Panc1 (cell line): Measurements from ENCODE around the gene SLC12A5. TPM values are rescaled to one million over a fixed set of nuclear protein-coding genes. Genes with fewer than 3 reads are reported as not detected.

ENCODE experiments used
- ATAC-seq: fragments of 200-7000 bp; cut with Tn5 transposase; 2 replicates; pipeline ENCODE4 v1.9.1; 2020; ENCODE audit warnings: mild to moderate bottlenecking, moderate library complexity
- BruUV-seq: library from RNA; stranded (reverse); fragments of 400-500 nt; replicated peaks from 2 replicates; lab custom pipeline; 2021; lab: Mats Ljungman, UMichigan
- CTCF ChIA-PET: fragments of 300-600 bp; sonication (Branson Sonifier 250); formaldehyde crosslinking; loops from one replicate; lab custom pipeline; 2022; ENCODE audit warnings: antibody characterized with exemption; lab: Charles Lee
- POLR2A ChIA-PET: fragments of 300-600 bp; sonication (Branson Sonifier 250); formaldehyde crosslinking; loops from one replicate; lab custom pipeline; 2022; ENCODE audit warnings: antibody characterized with exemption; lab: Charles Lee
- DNase-seq: peaks from one replicate; pipeline ENCODE4 v3.0.0-alpha.2; 2010; ENCODE audit warnings: low read depth, low spot score
- H3K27ac ChIP-seq: 2 replicates; pipeline ENCODE4 v1.5.1; 2011; ENCODE audit warnings: mild to moderate bottlenecking, low read length, inconsistent platforms
- H3K27me3 ChIP-seq: fragments of 200-500 bp; sonication (Bioruptor generic); 2 replicates; pipeline ENCODE4 v1.6.0; 2014; ENCODE audit warnings: low read length, inconsistent platforms; ENCODE audit not compliant: control insufficient read depth, insufficient read depth
- H3K36me3 ChIP-seq: fragments of 200-500 bp; sonication (Bioruptor generic); 2 replicates; pipeline ENCODE4 v1.5.1; 2014; ENCODE audit warnings: inconsistent platforms, mild to moderate bottlenecking, low read length, moderate library complexity; ENCODE audit not compliant: control insufficient read depth, insufficient read depth
- H3K4me1 ChIP-seq: 2 replicates; pipeline ENCODE4 v1.5.1; 2011; ENCODE audit warnings: inconsistent platforms, mild to moderate bottlenecking, low read length, moderate library complexity; ENCODE audit not compliant: control insufficient read depth, insufficient read depth
- H3K4me3 ChIP-seq, 2 experiments: 2 replicates each; pipeline ENCODE4 v1.5.1; 2011 to 2012; ENCODE audit warnings: low read depth in 2 of 2, low read length in 2 of 2, mild to moderate bottlenecking in 2 of 2, inconsistent platforms in 1 of 2, moderate library complexity in 1 of 2
- H3K9me3 ChIP-seq: fragments of 200-500 bp; sonication (Bioruptor generic); 2 replicates; pipeline ENCODE4 v1.5.1; 2014; ENCODE audit warnings: low read depth, mild to moderate bottlenecking, inconsistent platforms, low read length, moderate library complexity; ENCODE audit not compliant: control insufficient read depth, insufficient read depth
- CTCF ChIP-seq: fragments of 450-650 bp; IDR thresholded peaks from 2 replicates; pipeline ENCODE4 v1.5.1; 2017; ENCODE audit warnings: mild to moderate bottlenecking
- POLR2AphosphoS5 ChIP-seq: IDR thresholded peaks from 2 replicates; pipeline ENCODE4 v1.6.1; 2012; ENCODE audit warnings: mild to moderate bottlenecking, low read depth, low read length, moderate library complexity
- REST ChIP-seq, 2 experiments: IDR thresholded peaks; 2 replicates each; pipeline ENCODE4 v1.6.1; 2011 to 2012; ENCODE audit warnings: low read depth in 2 of 2, control low read depth in 1 of 2, low read length in 1 of 2, mild to moderate bottlenecking in 1 of 2, moderate library complexity in 1 of 2; ENCODE audit not compliant: insufficient read depth in 1 of 2
- SIN3A ChIP-seq: IDR thresholded peaks from 2 replicates; pipeline ENCODE4 v1.6.1; 2012; ENCODE audit warnings: low read depth, mild to moderate bottlenecking, low read length, moderate library complexity, borderline replicate concordance; ENCODE audit not compliant: insufficient read depth
- TCF7L2 ChIP-seq: IDR thresholded peaks from 2 replicates; pipeline ENCODE4 v1.6.1; 2011; ENCODE audit warnings: mild to moderate bottlenecking, low read depth, low read length, inconsistent platforms
- in situ Hi-C: cut with HindIII; loops from 2 replicates; pipeline ENCODE4 v1.10.0; 2016; ENCODE audit warnings: low sequenced_read_pairs, low pct_unique_long_range_greater_than_20kb
- intact Hi-C: fragments of 100-400 bp; cut with micrococcal nuclease; formaldehyde crosslinking; loops from one replicate; pipeline ENCODE4 v1.10.0; 2022; ENCODE audit not compliant: unreplicated experiment
- total RNA-seq: library from RNA; stranded (reverse); gene quantifications from one replicate; pipeline ENCODE4 v1.2.1, GENCODE V29; 2021; ENCODE audit not compliant: unreplicated experiment

The SLC12A5 gene
- total RNA-seq, 1 experiment from 2014 or later: 11.8 TPM

- ChIA-PET POLR2A (interaction anchor here (0.6 kb wide), 1 partner anchor 100 kb away, joined by 4 read pairs; no protein-coding TSS in a partner anchor), CTCF (interaction anchor here (0.6 kb wide), 1 partner anchor 263 kb away, joined by 5 read pairs; no protein-coding TSS in a partner anchor)
- no TSS peak for BruUV-seq
- Histone ChIP-seq H3K9me3 (no peaks in the 10 kb centered on the region), H3K27ac (no peak overlapping the region), H3K4me3 (no peak overlapping the region), H3K36me3 (peaks cover 8% of the 10 kb centered on the region), H3K27me3 (no peaks in the 10 kb centered on the region), H3K4me1 (no peaks in the 10 kb centered on the region)
- DNase-seq: no peak
- intact Hi-C loops: no loop called here
- ATAC-seq: no peak
- in situ Hi-C loops: no loop called here
- TF ChIP-seq SIN3A (no peak), CTCF (no peak), POLR2AphosphoS5 (no peak), TCF7L2 (no peak), REST (IDR thresholded peaks at IDR 0.05; ENCODE audit: insufficient read depth in 1 of 2, low read depth in 2 of 2, low read length in 1 of 2) (no peak)
Observed at GRCh38 chr20:46073024-46073423, 44.0 kb downstream of the SLC12A5 start.

GRCh38 chr20:46073443-46073842, 44.4 kb downstream of the SLC12A5 start:
- intact Hi-C loops: no loop called here
- Histone ChIP-seq H3K27me3 (no peaks in the 10 kb centered on the region), H3K4me1 (no peaks in the 10 kb centered on the region), H3K4me3 (no peak overlapping the region), H3K9me3 (no peaks in the 10 kb centered on the region), H3K36me3 (peaks cover 4% of the 10 kb centered on the region), H3K27ac (no peak overlapping the region)
- ChIA-PET CTCF (no interaction called here), POLR2A (no interaction called here)
- in situ Hi-C loops: no loop called here
- no peak for TF ChIP-seq SIN3A
- no peak for TF ChIP-seq TCF7L2
- TF ChIP-seq REST (IDR thresholded peaks at IDR 0.05; ENCODE audit: insufficient read depth in 1 of 2, low read depth in 2 of 2, low read length in 1 of 2): no peak
- no peak for TF ChIP-seq POLR2AphosphoS5
- no peak for TF ChIP-seq CTCF
- ATAC-seq (no peak), DNase-seq (no peak)
- BruUV-seq: no TSS peak
